ENCODE data around the gene TMTC4. TPM values are rescaled to one million over a fixed set of nuclear protein-coding genes. Genes with fewer than 3 reads are reported as not detected.

The TMTC4 gene
- total and polyA plus RNA-seq, 2 of the 4 experiments (the other 2 are of a cell fraction): 8.4 to 14.3 TPM

GRCh38 chr13:100637380-100637779 lies 37.2 kb downstream of the TMTC4 start:
- DNase-seq (no peak), ATAC-seq (ENCODE audit: low read depth) (no peak)
- no peak overlapping the region for H3K14ac ChIP-seq (replicated peaks; ENCODE audit: low read depth, low read length)
- H2BK15ac ChIP-seq (ENCODE audit: low read depth, low read length): no peak overlapping the region
- H4K20me1 ChIP-seq (ENCODE audit: insufficient read depth, low read length): no peaks in the 10 kb centered on the region
- peaks cover 5% of the 10 kb centered on the region for H3K4me1 ChIP-seq (ENCODE audit: control insufficient read depth, insufficient read depth, low read length)
- H3K9me3 ChIP-seq (ENCODE audit: control insufficient read depth, insufficient read depth, low read length): no peaks in the 10 kb centered on the region
- CTCF ChIA-PET: no interaction called here
- H3K9me1 ChIP-seq (ENCODE audit: insufficient read depth, low read length): peaks cover 10% of the 10 kb centered on the region
- no peak overlapping the region for H2BK5ac ChIP-seq (ENCODE audit: low read depth, low read length, poor library complexity, severe bottlenecking)
- no peak overlapping the region for H4K8ac ChIP-seq (ENCODE audit: low read depth in 2 of 2, low read length in 2 of 2)
- H3K79me1 ChIP-seq (ENCODE audit: low read depth in 1 of 2, low read length in 2 of 2): no peaks in the 10 kb centered on the region
- H2BK20ac ChIP-seq (ENCODE audit: low read depth, low read length): no peak overlapping the region
- H4K91ac ChIP-seq (ENCODE audit: insufficient read depth, low read depth, low read length): no peak overlapping the region
- H3K4ac ChIP-seq (ENCODE audit: low read depth, low read length): no peak overlapping the region
- H2AFZ ChIP-seq (replicated peaks; ENCODE audit: low read length, poor library complexity): no peak overlapping the region
- H2AK5ac ChIP-seq (ENCODE audit: low read depth, low read length): no peak overlapping the region
- no peak overlapping the region for H3K9ac ChIP-seq (ENCODE audit: low read depth, low read length)
- H3K18ac ChIP-seq (ENCODE audit: low read depth, low read length): no peak overlapping the region
- H3K23ac ChIP-seq (ENCODE audit: low read depth, low read length): no peak overlapping the region
- intact Hi-C loops (cut with micrococcal nuclease): no loop called here
- H2AK9ac ChIP-seq (replicated peaks; ENCODE audit: low read depth, low read length, poor library complexity): no peak overlapping the region
- peaks cover 26% of the 10 kb centered on the region for H3K36me3 ChIP-seq (ENCODE audit: control insufficient read depth, insufficient read depth, low read length)
- no peak overlapping the region for H2BK120ac ChIP-seq (ENCODE audit: low read depth, low read length)
- no peak overlapping the region for H3K56ac ChIP-seq (ENCODE audit: extremely low read depth, insufficient read depth, low read length)
- POLR2A ChIA-PET (ENCODE audit: unreplicated experiment): no interaction called here
- no TSS peak for BruUV-seq (replicated peaks)
- dilution Hi-C loops (cut with HindIII; ENCODE audit: low sequenced_read_pairs, unreplicated experiment): no loop called here
- no peak overlapping the region for H3K4me3 ChIP-seq (ENCODE audit: insufficient read depth, low read depth, low read length)
- H3K27ac ChIP-seq (ENCODE audit: insufficient read depth, low read length): no peak overlapping the region
- in situ Hi-C loops (cut with MboI; ENCODE audit: low sequenced_read_pairs): no loop called here
- TF ChIP-seq, protein P1, sequence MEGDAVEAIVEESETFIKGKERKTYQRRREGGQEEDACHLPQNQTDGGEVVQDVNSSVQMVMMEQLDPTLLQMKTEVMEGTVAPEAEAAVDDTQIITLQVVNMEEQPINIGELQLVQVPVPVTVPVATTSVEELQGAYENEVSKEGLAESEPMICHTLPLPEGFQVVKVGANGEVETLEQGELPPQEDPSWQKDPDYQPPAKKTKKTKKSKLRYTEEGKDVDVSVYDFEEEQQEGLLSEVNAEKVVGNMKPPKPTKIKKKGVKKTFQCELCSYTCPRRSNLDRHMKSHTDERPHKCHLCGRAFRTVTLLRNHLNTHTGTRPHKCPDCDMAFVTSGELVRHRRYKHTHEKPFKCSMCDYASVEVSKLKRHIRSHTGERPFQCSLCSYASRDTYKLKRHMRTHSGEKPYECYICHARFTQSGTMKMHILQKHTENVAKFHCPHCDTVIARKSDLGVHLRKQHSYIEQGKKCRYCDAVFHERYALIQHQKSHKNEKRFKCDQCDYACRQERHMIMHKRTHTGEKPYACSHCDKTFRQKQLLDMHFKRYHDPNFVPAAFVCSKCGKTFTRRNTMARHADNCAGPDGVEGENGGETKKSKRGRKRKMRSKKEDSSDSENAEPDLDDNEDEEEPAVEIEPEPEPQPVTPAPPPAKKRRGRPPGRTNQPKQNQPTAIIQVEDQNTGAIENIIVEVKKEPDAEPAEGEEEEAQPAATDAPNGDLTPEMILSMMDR (conservative IDR thresholded peaks at IDR 0.05; ENCODE audit: low read depth, low read length): no peak
- TF ChIP-seq BHLHE40 (IDR thresholded peaks at IDR 0.05; ENCODE audit: low read depth, low read length) (no peak), POLR2A (IDR thresholded peaks at IDR 0.05; ENCODE audit: low read depth, low read length) (no peak), RCOR1 (IDR thresholded peaks at IDR 0.05; ENCODE audit: insufficient replicate concordance, low read length) (no peak), RAD21 (IDR thresholded peaks at IDR 0.05; ENCODE audit: low read length) (no peak), MAZ (IDR thresholded peaks at IDR 0.05; ENCODE audit: borderline replicate concordance, low read depth, low read length) (no peak), FOS (IDR thresholded peaks at IDR 0.05; ENCODE audit: low read depth, low read length) (no peak), CHD1 (IDR thresholded peaks at IDR 0.05; ENCODE audit: low read depth, low read length) (no peak), MAFK (IDR thresholded peaks at IDR 0.05; ENCODE audit: low read depth, low read length) (no peak), CEBPB (IDR thresholded peaks at IDR 0.05; ENCODE audit: low read depth, low read length) (no peak), NFE2L2 (IDR thresholded peaks at IDR 0.05; ENCODE audit: low read depth, low read length) (no peak), MXI1 (IDR thresholded peaks at IDR 0.05; ENCODE audit: borderline replicate concordance, low read depth, low read length) (no peak), SMC3 (IDR thresholded peaks at IDR 0.05; ENCODE audit: low read depth, low read length) (no peak), RFX5 (IDR thresholded peaks at IDR 0.05; ENCODE audit: low read depth, low read length) (no peak), USF2 (IDR thresholded peaks at IDR 0.05; ENCODE audit: low read depth, low read length) (no peak)
- TF ChIP-seq, protein P2, sequence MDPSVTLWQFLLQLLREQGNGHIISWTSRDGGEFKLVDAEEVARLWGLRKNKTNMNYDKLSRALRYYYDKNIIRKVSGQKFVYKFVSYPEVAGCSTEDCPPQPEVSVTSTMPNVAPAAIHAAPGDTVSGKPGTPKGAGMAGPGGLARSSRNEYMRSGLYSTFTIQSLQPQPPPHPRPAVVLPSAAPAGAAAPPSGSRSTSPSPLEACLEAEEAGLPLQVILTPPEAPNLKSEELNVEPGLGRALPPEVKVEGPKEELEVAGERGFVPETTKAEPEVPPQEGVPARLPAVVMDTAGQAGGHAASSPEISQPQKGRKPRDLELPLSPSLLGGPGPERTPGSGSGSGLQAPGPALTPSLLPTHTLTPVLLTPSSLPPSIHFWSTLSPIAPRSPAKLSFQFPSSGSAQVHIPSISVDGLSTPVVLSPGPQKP (IDR thresholded peaks at IDR 0.05; ENCODE audit: borderline replicate concordance, low read depth, low read length): no peak
- no peak overlapping the region for H3K4me2 ChIP-seq (ENCODE audit: low read depth, low read length)
- WGBS, 2 experiments (ENCODE audit: extremely low coverage in 2 of 2, insufficient read length in 1 of 2): 62% methylated on average over 3 of the region's 16 CpGs; no CpG with 5 or more reads in 1 of the 2 experiments
- no peaks in the 10 kb centered on the region for H3K27me3 ChIP-seq (ENCODE audit: control insufficient read depth, insufficient read depth, low read length)
- H4K5ac ChIP-seq (ENCODE audit: low read depth, low read length): no peak overlapping the region

Data from IMR-90 (cell line).